ENCODE measurements around the gene ANO9.
"Not testable (repeated sequence)": the region's sequence is repeated elsewhere in the genome, so short reads cannot be mapped to it uniquely, and the experiment has no call there.

ANO9 gene

GRCh38 chr11:434496-434895 lies 7.3 kb downstream of the ANO9 start:
- DNase-seq (ENCODE audit: low spot score): no peak

GRCh38 chr11:433641-434040 lies 8.2 kb downstream of the ANO9 start:
- DNase-seq (ENCODE audit: low spot score): no peak

DNA sequence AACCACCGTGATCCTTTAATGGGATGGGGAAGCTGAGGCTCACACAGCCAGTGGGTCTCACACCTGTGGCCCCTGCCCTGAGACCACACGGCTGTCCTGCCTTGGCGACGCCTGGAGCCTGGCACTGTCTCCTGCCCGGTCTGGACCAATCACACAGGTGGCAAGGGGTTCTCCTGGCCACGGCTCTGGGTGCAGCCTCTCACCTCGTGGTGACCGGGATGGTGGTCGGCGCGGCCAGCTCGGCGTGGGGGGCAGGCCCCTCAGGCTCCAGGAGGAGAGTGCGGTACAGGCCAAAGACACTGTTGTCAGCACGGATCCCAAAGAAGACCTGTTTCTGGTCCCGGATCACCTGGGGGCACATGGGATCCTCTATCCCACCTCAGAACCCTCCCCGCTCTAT lies 8.7 kb downstream of the ANO9 start:
- no peak for DNase-seq (ENCODE audit: low spot score)

DNA sequence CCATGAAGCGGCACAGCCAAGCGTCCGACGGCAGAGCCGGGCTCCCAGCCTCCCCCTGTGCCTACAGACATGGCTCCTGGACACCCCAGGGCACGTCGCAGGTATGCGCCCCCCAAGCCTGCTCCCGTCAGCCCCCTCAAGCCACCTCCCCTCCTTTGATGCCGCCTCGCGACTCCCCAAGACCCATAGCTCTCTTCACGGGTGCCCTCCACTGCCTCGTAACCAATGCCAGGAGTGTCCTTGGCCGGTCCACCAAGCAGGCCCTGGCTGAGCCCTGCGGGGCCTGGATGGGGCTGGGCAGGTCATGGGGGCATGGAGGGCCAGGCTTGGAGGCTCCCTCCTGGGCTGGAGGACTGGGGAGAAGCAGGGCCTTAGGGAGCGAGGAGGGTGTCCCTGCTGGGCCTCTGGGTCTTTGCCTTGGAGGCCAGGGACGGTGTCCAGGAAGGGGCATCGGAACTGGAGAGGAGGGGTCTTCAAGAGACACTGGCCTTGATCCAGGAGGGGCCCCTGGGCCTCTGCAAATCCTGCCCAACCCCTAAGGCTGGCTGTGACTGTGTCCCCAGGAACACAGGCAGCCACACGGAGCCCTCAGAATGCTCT lies 9.2 kb downstream of the ANO9 start:
- DNase-seq (ENCODE audit: low spot score): no peak

GRCh38 chr11:431921-432320 lies 9.9 kb downstream of the ANO9 start:
- no peak for DNase-seq (ENCODE audit: low spot score)

- DNase-seq (ENCODE audit: low spot score): no peak
Observed at GRCh38 chr11:429931-430456, 11.8 kb downstream of the ANO9 start.

DNA sequence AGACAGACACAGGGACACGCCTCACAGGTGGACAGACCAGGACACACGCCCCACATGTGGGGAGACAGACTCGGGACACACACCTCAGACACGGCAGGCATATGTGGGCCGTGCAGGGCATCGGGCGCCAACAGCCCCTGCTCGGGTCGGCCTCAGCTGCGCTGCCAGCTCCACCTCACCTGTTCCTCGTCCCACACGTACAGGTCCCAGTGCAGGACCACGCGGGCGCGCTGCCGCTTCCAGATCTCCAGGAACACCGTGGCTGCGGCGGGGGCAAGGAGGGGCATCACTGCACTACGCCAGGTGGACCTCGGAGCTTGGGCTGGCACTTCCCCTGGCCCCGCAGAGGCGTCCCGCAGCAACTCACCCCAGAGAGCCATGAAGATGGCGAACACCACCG lies 12.4 kb downstream of the ANO9 start:
- no peak for DNase-seq (ENCODE audit: low spot score)

- no peak for DNase-seq (ENCODE audit: low spot score)
Observed at GRCh38 chr11:428295-428694, 13.5 kb downstream of the ANO9 start.

- DNase-seq (ENCODE audit: low spot score): no peak
Observed at GRCh38 chr11:426851-427250, 15.0 kb downstream of the ANO9 start.

GRCh38 chr11:425301-425700 lies 16.5 kb downstream of the ANO9 start:
- no peak for DNase-seq (ENCODE audit: low spot score)

GRCh38 chr11:424766-425165 lies 17.0 kb downstream of the ANO9 start:
- not testable (repeated sequence) for DNase-seq (ENCODE audit: low spot score)

DNA sequence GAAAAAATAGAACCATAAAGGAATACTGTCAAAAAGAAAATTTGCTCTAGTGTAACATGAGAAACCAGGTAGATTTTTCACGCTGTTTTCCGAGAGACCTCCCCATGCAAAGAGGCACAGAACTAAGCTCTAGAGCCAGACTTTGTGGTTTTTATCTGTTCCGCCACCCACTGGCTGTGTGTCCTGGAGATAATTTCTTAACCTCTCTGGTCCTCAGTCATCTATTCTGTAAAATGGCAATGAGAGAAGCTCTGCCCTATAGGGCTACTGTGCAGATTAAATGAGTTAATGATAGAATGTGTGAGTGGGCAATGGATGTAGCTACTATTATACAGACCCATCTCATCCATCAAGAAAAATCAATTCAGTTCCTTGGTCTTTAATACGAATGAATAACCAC lies 17.6 kb downstream of the ANO9 start:
- no peak for DNase-seq (ENCODE audit: low spot score)

DNA sequence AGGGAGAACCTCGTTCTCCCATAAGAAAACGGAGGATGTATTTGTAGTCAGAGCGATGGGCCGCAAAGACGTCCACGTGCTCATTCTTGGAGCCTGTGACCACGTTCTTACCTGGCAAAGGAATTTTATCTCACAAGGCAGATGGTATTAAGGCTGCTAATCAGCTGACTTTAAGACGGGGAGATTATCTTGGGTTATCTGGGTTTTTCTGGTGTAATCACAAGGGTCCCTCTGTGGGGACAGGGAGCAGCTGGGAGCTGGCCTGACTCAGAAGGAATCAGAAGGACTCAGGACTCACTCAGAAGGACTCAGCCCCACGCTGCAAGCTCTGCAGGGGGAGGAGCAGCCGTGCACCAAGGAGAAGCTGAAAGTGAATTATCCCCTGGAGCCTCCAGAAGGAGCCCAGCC lies 19.6 kb downstream of the ANO9 start:
- DNase-seq (ENCODE audit: low spot score): no peak

- DNase-seq (ENCODE audit: low spot score): no peak
Observed at GRCh38 chr11:420911-421321, 20.9 kb downstream of the ANO9 start.

DNA sequence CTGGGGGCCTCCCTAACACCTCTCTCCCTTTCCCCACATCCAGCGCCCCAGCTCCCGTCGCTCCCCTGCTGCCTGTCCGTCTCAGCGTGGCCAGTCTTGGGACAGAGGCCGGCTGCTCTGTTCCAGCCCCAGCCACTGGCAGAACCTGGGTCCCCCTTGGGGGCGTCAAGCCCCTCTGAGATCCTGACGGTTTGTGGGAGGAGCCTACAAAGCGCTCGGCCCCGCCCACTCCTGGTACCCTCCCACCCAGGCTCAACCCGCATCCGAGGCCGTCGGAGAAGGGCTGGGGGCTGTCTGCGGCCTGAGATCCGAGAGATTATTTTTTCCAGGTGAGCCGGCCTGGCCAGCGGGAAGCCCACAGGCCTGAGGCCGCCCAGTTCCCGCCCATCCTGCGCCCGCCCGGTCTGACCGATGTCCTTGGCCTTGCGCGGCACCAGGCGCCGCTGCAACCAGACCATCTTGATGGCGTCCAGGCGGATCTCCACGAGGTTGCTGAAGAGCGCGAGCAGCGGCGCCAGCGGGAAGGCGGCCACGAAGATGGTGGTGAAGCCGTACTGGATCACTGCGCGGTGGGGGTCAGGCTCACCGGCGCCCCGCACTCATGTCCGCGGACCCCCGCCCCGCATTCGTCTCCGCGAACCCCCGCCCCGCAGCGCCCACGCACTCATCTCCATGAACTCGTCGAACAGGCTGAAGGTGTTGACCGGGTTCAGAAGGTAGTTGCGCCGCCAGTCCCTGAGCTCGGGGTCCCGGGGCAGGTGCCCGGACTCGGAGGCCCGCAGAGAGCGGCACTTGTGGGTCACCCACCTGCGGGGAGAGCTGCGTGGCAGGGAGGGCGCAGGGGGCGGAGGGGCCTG lies 21.5 kb downstream of the ANO9 start:
- no peak for DNase-seq (ENCODE audit: low spot score)

DNA sequence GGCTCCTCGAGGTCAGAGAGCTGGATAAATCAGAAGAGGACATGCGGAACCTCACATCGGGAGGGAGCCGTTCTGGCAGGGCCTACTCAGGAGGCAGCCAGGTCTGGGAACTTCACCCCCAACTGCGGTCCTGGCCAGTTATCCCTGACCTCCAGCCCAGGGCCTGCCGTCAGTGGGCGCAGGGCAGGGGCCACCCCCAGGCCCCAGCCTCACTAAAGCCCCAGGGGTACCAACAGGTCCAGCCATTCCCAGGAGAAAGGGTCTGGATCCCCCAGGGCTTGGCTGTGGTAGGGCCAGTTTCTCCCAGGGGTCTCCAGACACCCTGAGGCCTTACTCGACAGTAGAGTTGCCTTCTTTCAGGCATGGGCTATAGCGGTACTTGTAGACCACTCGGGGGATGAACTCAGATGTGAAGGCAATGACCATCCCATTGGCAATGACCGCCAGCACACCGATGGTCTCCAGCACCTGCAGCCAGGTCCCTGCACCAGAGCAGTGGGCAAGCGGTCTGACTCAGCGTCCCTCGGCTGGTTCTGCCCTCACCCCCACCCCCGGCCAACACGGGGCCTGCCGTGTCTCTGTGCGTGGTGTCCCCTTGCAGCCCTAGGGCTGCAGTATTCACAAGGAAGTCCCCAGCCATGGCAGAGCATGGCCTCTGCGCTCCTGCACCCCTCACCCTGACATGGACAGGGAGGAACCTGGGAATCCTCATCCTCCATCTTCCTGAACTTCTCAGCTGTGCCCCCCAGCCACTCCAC lies 22.4 kb downstream of the ANO9 start:
- DNase-seq (ENCODE audit: low spot score): no peak

- no peak for DNase-seq (ENCODE audit: low spot score)
Observed at GRCh38 chr11:418343-419247, 23.2 kb downstream of the ANO9 start.

GRCh38 chr11:417652-418342 lies 24.0 kb downstream of the ANO9 start:
- no peak for DNase-seq (ENCODE audit: low spot score)

DNA sequence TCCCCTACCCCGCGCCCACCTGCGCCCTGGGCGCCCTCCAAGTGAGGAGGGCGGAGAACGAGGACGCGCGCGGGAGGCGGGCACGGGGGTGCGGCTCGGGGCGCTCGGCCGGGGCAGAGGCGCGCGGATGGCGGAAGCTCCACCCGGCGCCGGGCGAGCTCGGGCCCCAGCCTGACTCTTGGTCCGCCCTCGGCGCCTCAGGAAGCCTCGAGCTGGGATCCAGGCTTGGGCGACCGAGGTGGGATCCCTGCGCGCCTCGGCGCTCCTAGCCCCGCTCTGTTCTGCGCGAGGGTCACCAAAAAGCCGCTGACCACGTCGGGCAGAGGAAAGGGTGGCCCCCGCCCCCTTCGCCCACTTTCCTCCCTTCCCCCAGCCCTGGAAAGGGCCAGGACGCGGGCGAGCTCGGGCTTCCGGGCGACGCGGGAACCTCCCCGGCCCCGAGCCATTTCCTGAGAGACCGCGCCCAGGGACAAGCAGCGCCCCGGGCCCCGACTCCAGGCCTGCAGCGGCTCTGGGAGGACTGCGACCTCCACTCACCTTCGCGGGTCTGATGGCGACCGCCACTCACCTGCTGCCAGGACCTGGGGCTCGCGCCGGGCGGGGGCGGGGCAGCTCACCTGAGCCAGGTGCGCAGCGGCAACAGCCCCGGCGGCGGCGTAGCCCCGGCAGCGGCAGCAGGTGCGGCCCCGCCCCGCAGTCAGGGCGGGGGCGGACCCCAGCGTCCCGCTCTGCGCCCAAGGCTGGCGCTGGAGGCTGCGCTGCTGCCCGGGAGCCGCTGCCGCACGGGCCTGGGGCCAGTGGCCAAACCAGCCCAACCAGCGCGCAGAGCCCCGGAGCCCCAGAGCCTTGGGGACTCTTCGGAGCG lies 24.8 kb downstream of the ANO9 start:
- DNase-seq (ENCODE audit: low spot score): no peak

Data from germinal center (tissue), 1 donor.